GM21447 (cell line): Measurements from ENCODE around the gene R3HDM2.
A peak's percentile ranks its signal among the peaks of the same experiment; 100 is the strongest.
"Not testable (repeated sequence)": the region's sequence is repeated elsewhere in the genome, so short reads cannot be mapped to it uniquely, and the experiment has no call there.

Source experiments
- ATAC-seq: cut with Tn5 transposase; IDR thresholded peaks from one replicate; pipeline ENCODE4 v1.9.1; 2021; ENCODE audit not compliant: unreplicated experiment

The R3HDM2 gene

GRCh38 chr12:57336299-57336698, 94.5 kb downstream of the R3HDM2 start:
- ATAC-seq: not testable (repeated sequence)

GRCh38 chr12:57334219-57334618, 96.6 kb downstream of the R3HDM2 start:
- no peak for ATAC-seq

DNA sequence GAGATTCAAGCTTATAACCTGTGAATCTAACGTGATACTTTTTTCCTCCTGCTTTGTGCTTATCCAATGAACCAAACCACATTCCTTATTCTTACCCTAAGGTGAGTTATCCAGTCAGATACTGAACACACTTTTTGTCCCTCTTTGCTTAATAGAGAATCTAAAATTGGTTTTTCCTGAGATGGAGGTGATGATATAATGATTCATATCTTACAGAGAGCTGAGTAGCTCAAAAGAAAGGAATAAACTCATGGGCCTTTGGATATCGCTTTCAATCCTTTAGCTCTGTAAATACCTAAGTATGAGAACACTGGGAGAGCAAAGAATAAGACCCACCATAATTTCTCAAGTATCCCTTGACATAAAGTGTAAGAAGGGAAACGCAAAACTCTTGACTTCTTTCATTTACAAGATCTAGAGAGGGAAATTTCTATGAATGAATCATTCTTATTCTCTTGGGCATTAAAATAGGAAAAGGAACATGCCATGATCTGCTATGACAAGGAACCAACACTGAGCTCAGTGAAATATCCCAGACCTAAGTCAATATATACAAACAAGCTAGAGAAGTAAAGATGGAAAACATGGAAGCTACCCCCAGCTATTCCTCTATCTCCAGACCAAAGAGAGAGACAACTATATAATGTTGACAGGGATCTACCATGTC, 98.1 kb downstream of the R3HDM2 start:
- ATAC-seq: no peak

DNA sequence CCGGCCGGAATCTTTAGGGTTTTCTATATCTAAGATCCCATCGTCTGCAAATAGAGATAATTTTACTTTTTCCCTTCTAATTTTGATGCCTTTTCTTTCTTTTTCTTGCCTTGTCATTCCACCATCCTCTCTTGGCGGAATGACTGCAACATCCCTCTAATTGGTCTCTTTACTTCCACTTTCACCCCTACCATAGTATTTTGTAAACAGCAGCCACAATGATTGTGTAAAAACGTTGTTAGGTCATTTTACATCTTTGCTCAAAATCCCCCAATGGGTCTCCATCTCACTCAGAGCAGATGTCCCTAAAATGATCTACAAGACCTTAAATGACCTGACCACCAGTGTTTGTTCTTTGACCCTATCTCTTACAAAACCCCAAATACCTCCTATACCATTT, 99.9 kb downstream of the R3HDM2 start:
- ATAC-seq: no peak

DNA sequence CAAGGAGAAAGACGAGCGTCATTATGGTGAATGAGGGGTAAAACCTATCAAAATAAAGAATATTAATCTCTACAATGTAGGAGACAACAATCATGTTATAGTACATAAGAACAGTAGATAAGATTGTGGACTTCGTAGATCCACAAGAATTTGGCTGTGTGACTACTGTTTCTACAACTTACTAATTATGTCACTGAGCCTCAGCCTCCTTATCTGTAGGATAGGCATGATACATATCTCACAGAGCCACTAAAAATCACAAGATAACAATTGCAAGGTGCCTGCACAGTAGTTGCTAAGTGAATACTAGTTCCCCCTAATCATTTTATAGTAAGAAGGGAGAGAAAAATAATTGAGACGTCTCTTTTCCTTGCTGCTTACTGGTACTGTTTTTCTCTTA, 101.6 kb downstream of the R3HDM2 start:
- no peak for ATAC-seq

- ATAC-seq: no peak
Observed at GRCh38 chr12:57325395-57325794, 105.4 kb downstream of the R3HDM2 start.

GRCh38 chr12:57323416-57323815, 107.4 kb downstream of the R3HDM2 start:
- no peak for ATAC-seq

DNA sequence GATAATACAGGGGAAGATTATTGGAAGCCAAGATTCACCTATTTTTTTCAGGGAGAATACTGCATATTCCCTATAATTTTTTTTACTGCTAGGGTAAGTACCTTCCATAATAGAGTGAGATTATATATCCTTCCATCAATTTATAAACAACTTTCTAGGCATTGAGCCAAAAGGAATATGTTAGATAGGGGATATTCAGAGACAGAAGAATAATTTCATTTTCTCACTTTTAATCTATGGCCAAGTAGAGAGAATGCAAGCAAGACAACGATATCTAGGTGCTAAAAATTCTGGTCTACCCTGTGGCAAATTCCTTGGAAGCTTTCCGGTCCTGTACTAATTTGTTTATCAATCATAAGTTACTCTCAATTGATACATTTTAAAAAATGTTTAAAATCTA, 110.2 kb downstream of the R3HDM2 start:
- ATAC-seq: no peak

- no peak for ATAC-seq
Observed at GRCh38 chr12:57319678-57320469, 111.0 kb downstream of the R3HDM2 start.

DNA sequence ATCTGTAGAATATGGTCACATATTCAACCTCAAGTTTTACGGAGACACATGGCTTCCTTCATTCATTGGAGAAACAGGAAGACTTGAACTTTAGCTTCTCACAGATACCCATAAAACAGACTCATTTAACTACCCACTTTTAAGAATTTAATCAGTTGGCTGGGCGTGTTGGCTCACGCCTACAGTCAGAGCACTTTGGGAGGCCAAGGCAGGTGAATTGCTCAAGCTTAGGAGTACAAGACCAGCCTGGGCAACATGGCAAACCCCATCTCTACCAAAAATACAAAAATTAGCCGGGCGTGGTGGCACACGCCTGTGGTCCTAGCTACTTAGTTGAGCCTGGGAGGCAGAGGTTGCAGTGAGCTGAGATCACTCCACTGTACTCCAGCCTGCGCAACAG, 115.2 kb downstream of the R3HDM2 start:
- ATAC-seq: no peak

- not testable (repeated sequence) for ATAC-seq
Observed at GRCh38 chr12:57312287-57312686, 118.6 kb downstream of the R3HDM2 start.

DNA sequence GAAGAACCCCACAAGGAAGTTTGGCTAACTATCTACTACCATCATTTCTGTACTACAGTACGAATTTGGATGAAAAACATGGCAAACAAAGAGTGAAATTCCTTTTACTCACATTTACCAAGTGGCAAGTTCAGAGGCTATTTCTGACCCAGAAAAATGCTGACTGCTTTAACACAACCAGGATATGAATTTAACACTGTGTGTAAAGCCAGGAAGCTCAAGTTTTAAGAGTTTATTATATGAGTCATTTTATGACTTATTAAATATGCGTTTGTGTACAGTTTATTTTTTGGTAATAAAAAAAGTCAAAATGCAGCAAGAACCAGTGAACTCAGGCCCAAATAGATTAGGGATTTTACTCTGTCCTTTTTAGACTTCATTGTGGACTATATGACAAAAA, 121.4 kb downstream of the R3HDM2 start:
- no peak for ATAC-seq

GRCh38 chr12:57300961-57301584, 129.8 kb downstream of the R3HDM2 start:
- ATAC-seq: no peak

DNA sequence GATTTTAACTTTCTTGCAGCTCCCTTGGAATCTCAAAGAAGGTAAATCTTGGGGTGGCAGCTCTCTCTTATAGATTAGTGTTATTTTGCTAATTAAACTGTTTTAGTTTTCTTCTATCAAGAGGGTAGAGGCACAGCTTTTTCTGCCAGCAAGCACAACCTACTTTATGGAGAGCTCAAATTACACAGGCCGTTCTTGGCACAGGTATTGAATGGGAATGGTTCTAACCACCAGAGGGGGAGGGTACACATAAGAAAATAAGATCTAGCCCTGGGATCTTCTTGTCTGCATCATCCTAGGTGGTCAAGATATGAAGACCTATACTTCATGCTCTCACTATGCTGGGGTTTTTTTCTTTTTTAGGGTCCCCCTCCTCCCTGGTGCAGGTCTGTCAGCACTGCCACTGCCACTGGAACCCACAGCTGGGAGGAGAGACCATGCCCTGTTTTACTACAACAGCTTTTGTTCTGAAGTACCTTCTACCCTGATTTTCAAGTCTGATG, 131.3 kb downstream of the R3HDM2 start:
- no peak for ATAC-seq

DNA sequence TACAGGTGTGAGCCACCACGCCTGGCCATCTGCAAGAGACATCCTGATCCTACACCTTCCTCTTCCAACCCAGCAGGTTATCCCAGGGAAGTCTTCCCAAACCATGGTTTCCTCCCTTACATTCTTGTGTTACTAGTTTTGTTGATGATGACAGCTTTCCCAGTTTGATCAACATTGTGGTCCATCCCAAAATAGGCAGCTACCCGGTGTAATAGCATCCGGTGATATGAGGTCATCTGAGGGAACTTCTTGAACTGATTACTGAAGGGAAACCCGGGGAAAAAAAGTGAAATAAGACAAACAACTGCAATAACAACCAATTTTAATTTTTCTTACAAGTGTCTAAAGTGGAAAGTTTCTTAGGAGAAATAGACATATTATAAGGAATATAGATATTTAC, 134.6 kb downstream of the R3HDM2 start:
- no peak for ATAC-seq

- not testable (repeated sequence) for ATAC-seq
Observed at GRCh38 chr12:57282073-57282472, 148.8 kb downstream of the R3HDM2 start.

DNA sequence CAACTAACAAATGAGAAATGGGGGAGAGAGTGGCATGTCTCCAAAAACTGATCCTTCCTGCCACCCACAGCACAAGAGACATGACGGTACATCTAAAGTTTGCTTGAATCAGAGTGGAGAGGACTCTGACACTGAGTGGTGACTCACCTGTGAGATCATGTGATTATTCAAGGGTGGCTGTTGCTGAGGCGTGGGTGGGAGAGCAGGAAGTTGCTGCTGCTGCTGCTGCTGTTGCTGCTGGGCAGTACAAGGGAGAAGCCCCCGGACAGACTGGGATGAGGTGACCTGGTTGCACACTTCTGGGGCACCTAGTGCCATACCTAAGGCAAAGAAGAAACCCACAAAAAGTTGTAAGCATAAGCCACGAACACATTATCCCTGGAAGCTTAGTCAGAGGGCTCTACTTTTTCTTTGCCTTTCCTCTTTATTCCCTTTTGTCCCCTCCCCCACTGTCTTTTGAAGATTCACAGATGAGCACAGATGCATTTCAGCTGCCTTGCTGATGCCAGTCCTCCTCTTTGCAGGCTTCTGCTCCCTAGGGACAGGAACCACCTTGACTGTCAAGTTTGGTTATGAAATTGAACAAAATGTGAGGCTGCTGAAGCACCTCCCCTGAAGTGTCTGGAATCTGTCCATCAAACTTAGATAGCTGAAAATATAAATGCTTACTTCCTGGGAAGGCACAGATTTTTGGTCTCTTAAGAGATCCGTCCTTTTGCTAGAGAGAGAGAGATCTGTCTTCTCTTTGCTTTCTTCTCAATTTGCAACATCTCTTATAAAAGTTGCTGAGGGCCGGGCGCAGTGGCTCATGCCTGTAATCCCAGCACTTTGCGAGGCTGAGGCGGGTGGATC, 150.4 kb downstream of the R3HDM2 start:
- peak; percentile 98 for ATAC-seq

DNA sequence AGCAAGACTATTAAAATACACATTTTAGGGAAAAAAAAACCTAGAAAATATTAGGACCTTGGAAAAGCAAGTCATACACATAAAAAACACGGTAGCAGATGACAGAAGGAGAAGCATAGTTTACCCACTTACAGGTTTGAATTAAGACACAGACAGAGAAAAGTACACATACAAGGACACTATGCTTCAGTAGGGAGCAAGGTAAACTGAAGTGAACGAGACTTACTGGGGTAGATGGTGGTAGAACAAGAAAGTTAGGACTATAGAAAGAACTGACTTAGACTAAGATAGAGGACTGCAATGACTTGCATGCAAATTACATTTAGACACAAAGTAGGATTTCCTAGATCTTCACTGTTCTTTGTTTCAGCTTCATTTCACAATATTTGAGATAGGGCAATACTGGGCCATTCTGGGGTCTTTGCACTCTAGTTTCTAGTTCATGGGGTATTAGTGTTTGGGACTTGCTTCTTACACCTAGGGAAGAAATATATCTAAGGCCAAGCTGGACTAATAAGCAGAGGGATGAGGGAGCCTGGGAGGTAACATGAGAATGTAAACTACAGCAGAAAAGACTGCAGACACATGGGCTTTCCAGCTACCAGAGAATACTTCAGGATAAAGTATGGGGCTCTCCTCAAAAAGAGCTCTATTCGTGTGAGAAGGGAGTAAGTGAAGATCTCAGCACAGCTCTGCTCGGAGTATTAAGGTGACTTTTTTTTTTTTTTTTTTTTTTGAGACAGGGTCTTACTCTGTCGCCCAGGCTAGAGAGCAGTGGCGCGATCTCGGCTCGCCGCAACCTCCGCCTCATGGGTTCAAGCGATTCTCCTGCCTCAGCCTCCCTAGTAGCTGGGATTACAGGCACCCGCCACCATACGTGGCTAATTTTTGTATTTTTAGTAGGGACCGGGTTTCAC, 152.1 kb downstream of the R3HDM2 start:
- no peak for ATAC-seq

- ATAC-seq: no peak
Observed at GRCh38 chr12:57276935-57277563, 153.8 kb downstream of the R3HDM2 start.
